K562 (cell line): ENCODE results near the gene GCKR. TPM values are rescaled to one million over a fixed set of nuclear protein-coding genes. Genes with fewer than 3 reads are reported as not detected.

ENCODE experiments used
- ATAC-seq: fragments of 200-7000 bp; cut with Tn5 transposase; 3 replicates; pipeline ENCODE4 v1.9.1; 2020; ENCODE audit warnings: moderate library complexity
- BruUV-seq: library from RNA; stranded (reverse); fragments of 400-500 nt; replicated peaks from 2 replicates; lab custom pipeline; 2021; lab: Mats Ljungman, UMichigan
- CTCF ChIA-PET: fragments of 300-600 bp; formaldehyde crosslinking; extraction: SDS; loops from one replicate; lab custom pipeline; 2021; ENCODE audit warnings: low intra/inter-chr PET ratio; lab: Yijun Ruan, JAX
- POLR2A ChIA-PET: fragments of 300-600, 350-650 bp; sonication (Branson Sonifier 250); formaldehyde crosslinking; extraction: SDS; loops from one replicate; lab custom pipeline; 2021; ENCODE audit warnings: antibody characterized with exemption, inconsistent platforms; lab: Yijun Ruan, JAX
- DNase-seq, 4 experiments: peaks; one replicate each; pipeline versions ENCODE4 v3.0.0 to v3.0.0-alpha.2; 2011 to 2018; ENCODE audit warnings: low spot score in 3 of 4, mixed read lengths in 3 of 4; ENCODE audit errors: extremely low read depth in 1 of 4
- FAIRE-seq: peaks from 2 replicates; lab custom pipeline; 2011; peaks lifted over from hg19 to GRCh38; lab: Jason Lieb, UNC
- H2AFZ ChIP-seq: 2 replicates; pipeline ENCODE4 v1.6.0; 2011; ENCODE audit warnings: low read depth, low read length, control low read depth, inconsistent platforms
- H3K27ac ChIP-seq: fragments of 200-600 bp; 3 replicates; pipeline ENCODE4 v1.8.0; 2011; ENCODE audit warnings: low read depth, mild to moderate bottlenecking, control low read depth, inconsistent platforms, low read length, moderate library complexity, mixed read lengths; ENCODE audit errors: extremely low read depth
- H3K27me3 ChIP-seq, 2 experiments: fragments of 300-600 bp in 1 of 2; 2 replicates in 1 of 2; 3 replicates in 1 of 2; pipeline versions ENCODE4 v1.6.0 to v1.8.0; 2011; ENCODE audit warnings: inconsistent platforms in 2 of 2, low read length in 2 of 2, mild to moderate bottlenecking in 1 of 2, mixed read lengths in 1 of 2, moderate library complexity in 1 of 2; ENCODE audit not compliant: control insufficient read depth in 2 of 2, insufficient read depth in 2 of 2
- H3K36me3 ChIP-seq: fragments of 300-600 bp; 3 replicates; pipeline ENCODE4 v1.8.0; 2011; ENCODE audit warnings: mild to moderate bottlenecking, low read length, inconsistent platforms; ENCODE audit not compliant: control insufficient read depth, insufficient read depth
- H3K4me1 ChIP-seq, 2 experiments: fragments of 200-600 bp in 1 of 2; replicated peaks in 1 of 2; 2 replicates in 1 of 2; 3 replicates in 1 of 2; pipeline versions ENCODE4 v1.5.1 to v1.8.0; 2011; ENCODE audit warnings: inconsistent platforms in 2 of 2, low read length in 2 of 2, mild to moderate bottlenecking in 1 of 2, mixed read lengths in 1 of 2, moderate library complexity in 1 of 2; ENCODE audit not compliant: control insufficient read depth in 2 of 2, insufficient read depth in 2 of 2
- H3K4me2 ChIP-seq: 2 replicates; pipeline ENCODE4 v1.6.1; 2011; ENCODE audit warnings: low read length, control low read depth, inconsistent platforms, mixed read lengths; ENCODE audit not compliant: insufficient read depth
- H3K4me3 ChIP-seq: fragments of 200-600 bp; sonication (generic), shearing (Covaris generic); 2 replicates; pipeline ENCODE4 v1.5.1; 2016; ENCODE audit warnings: control low read depth, inconsistent platforms
- H3K79me2 ChIP-seq: fragments of 200-600 bp; 3 replicates; pipeline ENCODE4 v1.8.0; 2011; ENCODE audit warnings: low read length, inconsistent platforms; ENCODE audit not compliant: control insufficient read depth, insufficient read depth
- H3K9ac ChIP-seq, 2 experiments: 2 replicates each; pipeline versions ENCODE4 v1.6.0 to v1.6.1; 2011; ENCODE audit warnings: low read depth in 2 of 2, low read length in 2 of 2, control low read depth in 1 of 2, inconsistent platforms in 1 of 2, mild to moderate bottlenecking in 1 of 2, mixed read lengths in 1 of 2; ENCODE audit not compliant: insufficient read depth in 1 of 2
- H3K9me1 ChIP-seq: one replicate; pipeline ENCODE4 v1.6.0; 2011; ENCODE audit warnings: inconsistent platforms, mild to moderate bottlenecking, low read length, moderate library complexity; ENCODE audit not compliant: control insufficient read depth, insufficient read depth
- H3K9me3 ChIP-seq: replicated peaks from 2 replicates; pipeline ENCODE4 v1.5.1; 2011; ENCODE audit warnings: low read depth, low read length, inconsistent platforms; ENCODE audit not compliant: control insufficient read depth, insufficient read depth
- H4K20me1 ChIP-seq: replicated peaks from 2 replicates; pipeline ENCODE4 v1.6.1; 2011; ENCODE audit warnings: low read length, inconsistent platforms, mixed read lengths; ENCODE audit not compliant: control insufficient read depth, insufficient read depth
- CBFB ChIP-seq: sonication (generic); formaldehyde crosslinking; IDR thresholded peaks from 2 replicates; pipeline ENCODE4 v1.4.0; 2020; ENCODE audit warnings: mild to moderate bottlenecking, missing genetic modification reagents
- E2F4 ChIP-seq: sonication (generic); formaldehyde crosslinking; IDR thresholded peaks from 2 replicates; pipeline ENCODE4 v1.8.0; 2022; ENCODE audit warnings: mild to moderate bottlenecking, low read depth, missing genetic modification reagents
- ETV1 ChIP-seq: fragments of 450-650 bp; conservative IDR thresholded peaks from 2 replicates; pipeline ENCODE4 v1.6.1; 2016; ENCODE audit warnings: missing genetic modification characterization, control low read depth, low read depth, missing compliant biosample characterization
- GABPB2 ChIP-seq: fragments of 250-450 bp; sonication (Bioruptor Pico); conservative IDR thresholded peaks from 2 replicates; pipeline ENCODE4 v1.5.1; 2021; ENCODE audit warnings: mild to moderate bottlenecking
- MAFG ChIP-seq: fragments of 450-650 bp; conservative IDR thresholded peaks from 2 replicates; pipeline ENCODE4 v1.6.1; 2016; ENCODE audit warnings: missing genetic modification characterization, missing compliant biosample characterization
- NCOA6 ChIP-seq: fragments of 450-650 bp; IDR thresholded peaks from 2 replicates; pipeline ENCODE4 v1.6.1; 2017; ENCODE audit warnings: mild to moderate bottlenecking
- NFE2 ChIP-seq: IDR thresholded peaks from 2 replicates; pipeline ENCODE4 v1.6.1; 2014; ENCODE audit warnings: antibody characterized with exemption, low read depth
- NFIC ChIP-seq: fragments of 450-650 bp; IDR thresholded peaks from 2 replicates; pipeline ENCODE4 v1.6.1; 2017; ENCODE audit warnings: mild to moderate bottlenecking, inconsistent platforms
- OTX1 ChIP-seq: fragments of 450-650 bp; formaldehyde crosslinking; IDR thresholded peaks from 2 replicates; pipeline ENCODE4 v1.4.0; 2022; ENCODE audit warnings: mild to moderate bottlenecking
- SMARCB1 ChIP-seq: IDR thresholded peaks from 2 replicates; pipeline ENCODE4 v1.6.1; 2011; ENCODE audit warnings: improper control_type of control experiment, low read depth; ENCODE audit not compliant: insufficient read length
- SNIP1 ChIP-seq: fragments of 450-650 bp; IDR thresholded peaks from 2 replicates; pipeline ENCODE4 v1.7.1; 2017; ENCODE audit warnings: low read depth, mild to moderate bottlenecking
- TCF7L2 ChIP-seq: fragments of 150-350 bp; IDR thresholded peaks from 2 replicates; pipeline ENCODE4 v1.6.1; 2016; ENCODE audit warnings: low read depth, mild to moderate bottlenecking, low read length, moderate library complexity
- ZNF316 ChIP-seq: fragments of 450-650 bp; IDR thresholded peaks from 2 replicates; pipeline ENCODE4 v1.6.1; 2016
- ZNF347 ChIP-seq: fragments of 450-650 bp; formaldehyde crosslinking; IDR thresholded peaks from 2 replicates; pipeline ENCODE4 v1.4.0; 2020; ENCODE audit warnings: low read depth, mild to moderate bottlenecking, moderate library complexity
- ZNF586 ChIP-seq: fragments of 450-650 bp; formaldehyde crosslinking; conservative IDR thresholded peaks from 2 replicates; pipeline ENCODE4 v1.4.0; 2020; ENCODE audit warnings: mild to moderate bottlenecking, moderate library complexity
- ZNF655 ChIP-seq: fragments of 250-450 bp; sonication (Bioruptor Pico); IDR thresholded peaks from 2 replicates; pipeline ENCODE4 v1.5.0; 2021
- WGBS: fragments of 100-300 bp; shearing (Covaris generic); methylation state at CpG from one replicate; pipeline ENCODE4 v1.1.6; 2016; ENCODE audit warnings: low coverage, mixed read lengths; ENCODE audit not compliant: insufficient coverage; ENCODE audit errors: missing lambda C conversion rate; 5-methylcytosine and 5-hydroxymethylcytosine counted together
- in situ Hi-C: fragments of 300-500 bp; cut with MboI; formaldehyde crosslinking; loops from 4 replicates; pipeline ENCODE4 v1.15.0; 2018; ENCODE audit warnings: inconsistent platforms, mixed read lengths
- intact Hi-C: fragments of 100-400 bp; cut with micrococcal nuclease; formaldehyde crosslinking; loops from 2 replicates; pipeline ENCODE4 v1.14.2; 2022
- polyA plus RNA-seq, 8 experiments: library from polyadenylated mRNA; depleted of rRNA in 4 of 8; stranded (reverse) in 5 of 8; unstranded in 3 of 8; fragments of >200 nt; fragmentation: Nextera tagmentation in 2 of 8; fragmentation: Illumina TruSeq in 1 of 8; extraction: Ambion mirVana in 2 of 8; extraction: Trizol in 1 of 8; gene quantifications; 2 replicates each; pipeline versions ENCODE4 v1.2.1 to v1.2.3, GENCODE V29; 2011 to 2014; ENCODE audit warnings: inconsistent platforms in 1 of 8, missing spikeins in 1 of 8
- total RNA-seq, 7 experiments: library from RNA; depleted of rRNA in 6 of 7; stranded (reverse); fragments of >200 nt in 6 of 7; fragmentation: Illumina TruSeq in 2 of 7; extraction: Trizol in 2 of 7; gene quantifications; 2 replicates each; pipeline versions ENCODE4 v1.2.1 to v1.2.3, GENCODE V29; 2011 to 2021; ENCODE audit warnings: low replicate concordance in 1 of 7
- TF ChIP-seq, protein P1 (sequence below): sonication (generic); formaldehyde crosslinking; IDR thresholded peaks from 2 replicates; pipeline ENCODE4 v1.5.0; 2020; ENCODE audit warnings: missing genetic modification reagents

The GCKR gene
- total and polyA plus RNA-seq, 9 of the 15 experiments (the other 6 are each of a cell fraction or from before 2014, with no cell fraction given): 0.28 to 0.79 (median 0.50) TPM; not detected in 1

GRCh38 chr2:27509326-27509725, 12.7 kb downstream of the GCKR start:
- CTCF ChIA-PET: no interaction called here
- intact Hi-C loops: no loop called here
- H3K9ac ChIP-seq: no peak overlapping the region

DNA sequence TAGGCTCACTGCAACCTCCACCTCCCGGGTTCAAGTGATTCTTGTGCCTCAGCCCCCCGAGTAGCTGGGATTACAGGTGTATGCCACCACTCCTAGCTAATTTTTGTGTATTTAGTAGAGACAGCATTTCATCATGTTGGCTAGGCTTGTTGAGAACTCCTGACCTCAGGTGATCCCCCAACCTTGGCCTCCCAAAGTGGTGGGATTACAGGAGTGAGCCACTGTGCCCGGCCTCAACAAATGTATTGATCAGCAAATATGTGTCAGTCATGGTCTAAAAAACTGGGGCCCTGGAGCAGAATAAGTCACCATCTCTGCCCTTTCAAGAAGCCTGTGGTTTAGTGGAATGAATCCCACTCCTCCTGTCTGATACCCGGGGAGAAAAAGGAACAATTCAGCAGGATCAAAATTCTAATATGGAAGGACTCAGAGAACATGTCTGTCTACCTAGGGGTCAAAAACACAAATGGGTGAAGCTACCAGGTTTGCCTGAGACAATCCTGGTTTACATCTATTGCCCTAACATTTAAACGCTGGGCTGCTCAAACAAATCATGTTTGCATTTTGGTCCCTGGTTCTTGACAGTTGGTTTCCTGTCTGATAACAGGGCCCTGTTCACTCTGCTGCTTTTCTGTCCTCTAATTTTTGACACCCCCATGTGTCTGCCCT, 21.6 kb downstream of the GCKR start:
- ATAC-seq: peak; percentile 48
- in situ Hi-C loops (no loop called here), intact Hi-C loops (no loop called here)
- Histone ChIP-seq H2AFZ (peak overlapping the region; percentile 87), H3K9me1 (no peaks in the 10 kb centered on the region), H3K36me3 (no peaks in the 10 kb centered on the region), H3K9ac (peak overlapping the region; percentile 10 to 68; a peak in 2 of 4 replicates), H3K9me3 (no peaks in the 10 kb centered on the region), H3K27ac (peak overlapping the region; percentile 34; the same call in 2 of the 3 replicates), H3K4me2 (no peak overlapping the region), H3K27me3 (no peaks in the 10 kb centered on the region), H4K20me1 (no peaks in the 10 kb centered on the region), H3K4me3 (no peak overlapping the region), H3K4me1 (peaks cover 4 to 5% of the 10 kb centered on the region in 2 experiments; a peak in 3 of 5 replicates), H3K79me2 (no peaks in the 10 kb centered on the region)
- no peak for DNase-seq
- BruUV-seq: no TSS peak
- ChIA-PET CTCF (no interaction called here), POLR2A (interaction anchor here (0.5 to 1.0 kb wide), 3 partner anchors 8 to 526 kb away, joined by 3 to 6 read pairs (median 3); a partner anchor contains a TSS)
- peak; percentile 65 for FAIRE-seq
- WGBS: 37% methylated on average over 5 of the region's 5 CpGs
- TF ChIP-seq SNIP1 (no peak), GABPB2 (no peak), E2F4 (no peak), NCOA6 (no peak), ZNF347 (CRISPR knock-in tag) (no peak), ETV1 (tag) (peak; percentile 53; the same call in 1 of the 2 replicates), ZNF655 (CRISPR knock-in tag) (no peak)
- TF ChIP-seq, protein P1, sequence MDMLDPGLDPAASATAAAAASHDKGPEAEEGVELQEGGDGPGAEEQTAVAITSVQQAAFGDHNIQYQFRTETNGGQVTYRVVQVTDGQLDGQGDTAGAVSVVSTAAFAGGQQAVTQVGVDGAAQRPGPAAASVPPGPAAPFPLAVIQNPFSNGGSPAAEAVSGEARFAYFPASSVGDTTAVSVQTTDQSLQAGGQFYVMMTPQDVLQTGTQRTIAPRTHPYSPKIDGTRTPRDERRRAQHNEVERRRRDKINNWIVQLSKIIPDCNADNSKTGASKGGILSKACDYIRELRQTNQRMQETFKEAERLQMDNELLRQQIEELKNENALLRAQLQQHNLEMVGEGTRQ: no peak

More at GRCh38 chr2:27509326-27509725, 12.7 kb downstream of the GCKR start:
- no peak overlapping the region for H2AFZ ChIP-seq
- no peak overlapping the region for H3K4me3 ChIP-seq
- DNase-seq: no peak
- in situ Hi-C loops: no loop called here
- no peaks in the 10 kb centered on the region for H3K9me3 ChIP-seq
- H3K27ac ChIP-seq: no peak overlapping the region
- no peak overlapping the region for H3K4me2 ChIP-seq
- ATAC-seq: no peak
- no peaks in the 10 kb centered on the region for H3K36me3 ChIP-seq
- POLR2A ChIA-PET: interaction anchor here (0.7 kb wide), 1 partner anchor 13 kb away, joined by 3 read pairs; no protein-coding TSS in a partner anchor
- no peaks in the 10 kb centered on the region for H3K9me1 ChIP-seq
- TF ChIP-seq ZNF586 (no peak), MAFG (tag) (0 out of 2 replicates have a peak, but pooled peaks have one; percentile 32), OTX1 (no peak), SMARCB1 (no peak), NFIC (0 out of 2 replicates have a peak, but pooled peaks have one; percentile 15), ZNF316 (peak; percentile 44), NFE2 (peak; percentile 58; the same call in 1 of the 2 replicates), TCF7L2 (no peak), CBFB (CRISPR knock-in tag) (no peak)
- H4K20me1 ChIP-seq: no peaks in the 10 kb centered on the region
- no peaks in the 10 kb centered on the region for H3K79me2 ChIP-seq
- H3K4me1 ChIP-seq: no peaks in the 10 kb centered on the region
- no peak for FAIRE-seq
- H3K27me3 ChIP-seq: no peaks in the 10 kb centered on the region
- no TSS peak for BruUV-seq
- 38% methylated on average over 6 of the region's 6 CpGs for WGBS
